Measurements from ENCODE around the gene SH3RF1. TPM values are rescaled to one million over a fixed set of nuclear protein-coding genes. Genes with fewer than 3 reads are reported as not detected.

The SH3RF1 gene
- total and polyA plus RNA-seq, 2 experiments from 2014 or later = 7.8 to 12.4 TPM

- H2AFZ ChIP-seq = no peak overlapping the region
- Mint-ChIP-seq H3K9me3 (no peaks in the 10 kb centered on the region), H3K36me3 (ENCODE audit: low read depth) (peaks cover 31% of the 10 kb centered on the region), H3K27ac (no peak overlapping the region), H3K27me3 (ENCODE audit: insufficient read depth, low read depth, poor library complexity) (peaks cover 1% of the 10 kb centered on the region), H3K4me3 (no peak overlapping the region), H3K4me1 (peaks cover 4% of the 10 kb centered on the region; the same call in 2 of the 3 replicates)
- H3K9me2 ChIP-seq (ENCODE audit: insufficient read depth) = no peaks in the 10 kb centered on the region
- no peak for DNase-seq (ENCODE audit: low spot score)
- TF ChIP-seq EZH2phosphoT487 (IDR thresholded peaks at IDR 0.05; ENCODE audit: unreplicated experiment) (no peak), POLR2AphosphoS5 (IDR thresholded peaks at IDR 0.05; ENCODE audit: low read depth) (no peak), JUNB (IDR thresholded peaks at IDR 0.05; ENCODE audit: unreplicated experiment) (no peak), STAT1 (IDR thresholded peaks at IDR 0.05; ENCODE audit: unreplicated experiment) (no peak), CREB1 (CRISPR knock-in tag; IDR thresholded peaks at IDR 0.05; ENCODE audit: low read depth) (no peak), ZNF114 (CRISPR knock-in tag; IDR thresholded peaks at IDR 0.05) (no peak), EZH2 (IDR thresholded peaks at IDR 0.05; ENCODE audit: low read depth, unreplicated experiment) (no peak), CTCF (conservative IDR thresholded peaks at IDR 0.05; ENCODE audit: low read depth in 2 of 2) (no peak)
- TF ChIP-seq, protein P1, sequence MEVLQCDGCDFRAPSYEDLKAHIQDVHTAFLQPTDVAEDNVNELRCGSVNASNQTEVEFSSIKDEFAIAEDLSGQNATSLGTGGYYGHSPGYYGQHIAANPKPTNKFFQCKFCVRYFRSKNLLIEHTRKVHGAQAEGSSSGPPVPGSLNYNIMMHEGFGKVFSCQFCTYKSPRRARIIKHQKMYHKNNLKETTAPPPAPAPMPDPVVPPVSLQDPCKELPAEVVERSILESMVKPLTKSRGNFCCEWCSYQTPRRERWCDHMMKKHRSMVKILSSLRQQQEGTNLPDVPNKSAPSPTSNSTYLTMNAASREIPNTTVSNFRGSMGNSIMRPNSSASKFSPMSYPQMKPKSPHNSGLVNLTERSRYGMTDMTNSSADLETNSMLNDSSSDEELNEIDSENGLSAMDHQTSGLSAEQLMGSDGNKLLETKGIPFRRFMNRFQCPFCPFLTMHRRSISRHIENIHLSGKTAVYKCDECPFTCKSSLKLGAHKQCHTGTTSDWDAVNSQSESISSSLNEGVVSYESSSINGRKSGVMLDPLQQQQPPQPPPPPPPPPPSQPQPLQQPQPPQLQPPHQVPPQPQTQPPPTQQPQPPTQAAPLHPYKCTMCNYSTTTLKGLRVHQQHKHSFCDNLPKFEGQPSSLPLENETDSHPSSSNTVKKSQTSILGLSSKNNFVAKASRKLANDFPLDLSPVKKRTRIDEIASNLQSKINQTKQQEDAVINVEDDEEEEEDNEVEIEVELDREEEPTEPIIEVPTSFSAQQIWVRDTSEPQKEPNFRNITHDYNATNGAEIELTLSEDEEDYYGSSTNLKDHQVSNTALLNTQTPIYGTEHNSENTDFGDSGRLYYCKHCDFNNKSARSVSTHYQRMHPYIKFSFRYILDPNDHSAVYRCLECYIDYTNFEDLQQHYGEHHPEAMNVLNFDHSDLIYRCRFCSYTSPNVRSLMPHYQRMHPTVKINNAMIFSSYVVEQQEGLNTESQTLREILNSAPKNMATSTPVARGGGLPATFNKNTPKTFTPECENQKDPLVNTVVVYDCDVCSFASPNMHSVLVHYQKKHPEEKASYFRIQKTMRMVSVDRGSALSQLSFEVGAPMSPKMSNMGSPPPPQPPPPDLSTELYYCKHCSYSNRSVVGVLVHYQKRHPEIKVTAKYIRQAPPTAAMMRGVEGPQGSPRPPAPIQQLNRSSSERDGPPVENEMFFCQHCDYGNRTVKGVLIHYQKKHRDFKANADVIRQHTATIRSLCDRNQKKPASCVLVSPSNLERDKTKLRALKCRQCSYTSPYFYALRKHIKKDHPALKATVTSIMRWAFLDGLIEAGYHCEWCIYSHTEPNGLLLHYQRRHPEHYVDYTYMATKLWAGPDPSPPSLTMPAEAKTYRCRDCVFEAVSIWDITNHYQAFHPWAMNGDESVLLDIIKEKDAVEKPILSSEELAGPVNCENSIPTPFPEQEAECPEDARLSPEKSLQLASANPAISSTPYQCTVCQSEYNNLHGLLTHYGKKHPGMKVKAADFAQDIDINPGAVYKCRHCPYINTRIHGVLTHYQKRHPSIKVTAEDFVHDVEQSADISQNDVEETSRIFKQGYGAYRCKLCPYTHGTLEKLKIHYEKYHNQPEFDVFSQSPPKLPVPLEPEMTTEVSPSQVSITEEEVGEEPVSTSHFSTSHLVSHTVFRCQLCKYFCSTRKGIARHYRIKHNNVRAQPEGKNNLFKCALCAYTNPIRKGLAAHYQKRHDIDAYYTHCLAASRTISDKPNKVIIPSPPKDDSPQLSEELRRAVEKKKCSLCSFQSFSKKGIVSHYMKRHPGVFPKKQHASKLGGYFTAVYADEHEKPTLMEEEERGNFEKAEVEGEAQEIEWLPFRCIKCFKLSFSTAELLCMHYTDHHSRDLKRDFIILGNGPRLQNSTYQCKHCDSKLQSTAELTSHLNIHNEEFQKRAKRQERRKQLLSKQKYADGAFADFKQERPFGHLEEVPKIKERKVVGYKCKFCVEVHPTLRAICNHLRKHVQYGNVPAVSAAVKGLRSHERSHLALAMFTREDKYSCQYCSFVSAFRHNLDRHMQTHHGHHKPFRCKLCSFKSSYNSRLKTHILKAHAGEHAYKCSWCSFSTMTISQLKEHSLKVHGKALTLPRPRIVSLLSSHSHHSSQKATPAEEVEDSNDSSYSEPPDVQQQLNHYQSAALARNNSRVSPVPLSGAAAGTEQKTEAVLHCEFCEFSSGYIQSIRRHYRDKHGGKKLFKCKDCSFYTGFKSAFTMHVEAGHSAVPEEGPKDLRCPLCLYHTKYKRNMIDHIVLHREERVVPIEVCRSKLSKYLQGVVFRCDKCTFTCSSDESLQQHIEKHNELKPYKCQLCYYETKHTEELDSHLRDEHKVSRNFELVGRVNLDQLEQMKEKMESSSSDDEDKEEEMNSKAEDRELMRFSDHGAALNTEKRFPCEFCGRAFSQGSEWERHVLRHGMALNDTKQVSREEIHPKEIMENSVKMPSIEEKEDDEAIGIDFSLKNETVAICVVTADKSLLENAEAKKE (CRISPR knock-in tag; IDR thresholded peaks at IDR 0.05) = no peak
- TF ChIP-seq, protein P2, sequence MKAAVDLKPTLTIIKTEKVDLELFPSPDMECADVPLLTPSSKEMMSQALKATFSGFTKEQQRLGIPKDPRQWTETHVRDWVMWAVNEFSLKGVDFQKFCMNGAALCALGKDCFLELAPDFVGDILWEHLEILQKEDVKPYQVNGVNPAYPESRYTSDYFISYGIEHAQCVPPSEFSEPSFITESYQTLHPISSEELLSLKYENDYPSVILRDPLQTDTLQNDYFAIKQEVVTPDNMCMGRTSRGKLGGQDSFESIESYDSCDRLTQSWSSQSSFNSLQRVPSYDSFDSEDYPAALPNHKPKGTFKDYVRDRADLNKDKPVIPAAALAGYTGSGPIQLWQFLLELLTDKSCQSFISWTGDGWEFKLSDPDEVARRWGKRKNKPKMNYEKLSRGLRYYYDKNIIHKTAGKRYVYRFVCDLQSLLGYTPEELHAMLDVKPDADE (IDR thresholded peaks at IDR 0.05) = no peak
- peaks cover 6% of the 10 kb centered on the region for H3K36me3 ChIP-seq (ENCODE audit: insufficient read depth)
- ATAC-seq = no peak
- H3K27me3 ChIP-seq (ENCODE audit: insufficient read depth) = no peaks in the 10 kb centered on the region
- no peaks in the 10 kb centered on the region for H3K4me1 ChIP-seq (ENCODE audit: insufficient read depth)
- H3K79me2 ChIP-seq (replicated peaks; ENCODE audit: insufficient read depth) = no peaks in the 10 kb centered on the region
- H3K4me3 ChIP-seq = no peak overlapping the region
- H3K27ac ChIP-seq (ENCODE audit: low read depth) = no peak overlapping the region
- H3K4me2 ChIP-seq = no peak overlapping the region
- H4K20me1 ChIP-seq (replicated peaks; ENCODE audit: insufficient read depth) = no peaks in the 10 kb centered on the region
- no peaks in the 10 kb centered on the region for H3F3A ChIP-seq (replicated peaks; ENCODE audit: low read depth)
These were observed 136.8 kb downstream of the SH3RF1 start for GRCh38 chr4:169133932-169134331.

All from GM23338 (cell line).